Measurements from ENCODE around the gene BOK. TPM values are rescaled to one million over a fixed set of nuclear protein-coding genes. Genes with fewer than 3 reads are reported as not detected.

The BOK gene
- total and polyA plus RNA-seq, 2 donors, result 16.7 to 95.8 TPM

GRCh38 chr2:241532168-241532567 is 26.4 kb upstream of the BOK start:
- H3K4me1 ChIP-seq (ENCODE audit: insufficient read depth), result no peaks in the 10 kb centered on the region
- H3K4me3 ChIP-seq (ENCODE audit: low read depth, low read length), result no peak overlapping the region
- DNase-seq (ENCODE audit: extremely low spot score), result no peak
- no peak overlapping the region for H3K27ac ChIP-seq (ENCODE audit: low read depth)
- no peaks in the 10 kb centered on the region for H3K36me3 ChIP-seq (ENCODE audit: insufficient read depth)
- 92% methylated on average over 8 of the region's 8 CpGs for WGBS

- 89% methylated on average over 26 of the region's 26 CpGs for WGBS
- H3K27ac ChIP-seq (ENCODE audit: low read depth), result no peak overlapping the region
- DNase-seq (ENCODE audit: extremely low spot score), result no peak
- H3K36me3 ChIP-seq (ENCODE audit: insufficient read depth), result no peaks in the 10 kb centered on the region
- H3K4me3 ChIP-seq (ENCODE audit: low read depth, low read length), result no peak overlapping the region
- no peaks in the 10 kb centered on the region for H3K4me1 ChIP-seq (ENCODE audit: insufficient read depth)
These were observed 25.6 kb upstream of the BOK start for GRCh38 chr2:241532733-241533601.

DNA sequence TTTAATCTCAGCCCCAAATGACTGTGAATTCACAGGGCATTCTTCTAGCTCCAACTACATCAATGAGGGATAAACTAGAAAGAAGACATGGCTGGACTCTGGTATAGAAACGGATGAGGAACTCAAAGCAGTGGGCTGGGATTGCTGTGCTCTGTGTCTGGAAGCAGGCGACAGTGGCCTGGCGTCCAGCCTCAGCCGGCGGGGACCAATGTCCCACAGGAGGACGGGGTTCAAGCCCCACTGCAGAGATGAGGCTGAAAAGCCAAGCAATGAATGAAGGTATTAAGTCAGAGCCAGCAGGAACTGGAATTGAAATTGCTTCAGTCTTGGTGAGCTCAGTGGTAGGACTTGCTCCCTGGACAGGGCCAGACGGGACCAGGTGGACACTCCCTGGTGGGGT is 24.3 kb upstream of the BOK start:
- Histone ChIP-seq H3K27ac (ENCODE audit: low read depth) (no peak overlapping the region), H3K36me3 (ENCODE audit: insufficient read depth) (no peaks in the 10 kb centered on the region), H3K4me3 (ENCODE audit: low read depth, low read length) (no peak overlapping the region), H3K4me1 (ENCODE audit: insufficient read depth) (no peaks in the 10 kb centered on the region)
- 87% methylated on average over 7 of the region's 7 CpGs for WGBS
- no peak for DNase-seq (ENCODE audit: extremely low spot score)

- WGBS, result 79% methylated on average over 17 of the region's 17 CpGs
- H3K27ac ChIP-seq (ENCODE audit: low read depth), result no peak overlapping the region
- DNase-seq (ENCODE audit: extremely low spot score), result no peak
- H3K4me1 ChIP-seq (ENCODE audit: insufficient read depth), result no peaks in the 10 kb centered on the region
- H3K36me3 ChIP-seq (ENCODE audit: insufficient read depth), result no peaks in the 10 kb centered on the region
- no peak overlapping the region for H3K4me3 ChIP-seq (ENCODE audit: low read depth, low read length)
These were observed 23.7 kb upstream of the BOK start for GRCh38 chr2:241534701-241535375.

DNA sequence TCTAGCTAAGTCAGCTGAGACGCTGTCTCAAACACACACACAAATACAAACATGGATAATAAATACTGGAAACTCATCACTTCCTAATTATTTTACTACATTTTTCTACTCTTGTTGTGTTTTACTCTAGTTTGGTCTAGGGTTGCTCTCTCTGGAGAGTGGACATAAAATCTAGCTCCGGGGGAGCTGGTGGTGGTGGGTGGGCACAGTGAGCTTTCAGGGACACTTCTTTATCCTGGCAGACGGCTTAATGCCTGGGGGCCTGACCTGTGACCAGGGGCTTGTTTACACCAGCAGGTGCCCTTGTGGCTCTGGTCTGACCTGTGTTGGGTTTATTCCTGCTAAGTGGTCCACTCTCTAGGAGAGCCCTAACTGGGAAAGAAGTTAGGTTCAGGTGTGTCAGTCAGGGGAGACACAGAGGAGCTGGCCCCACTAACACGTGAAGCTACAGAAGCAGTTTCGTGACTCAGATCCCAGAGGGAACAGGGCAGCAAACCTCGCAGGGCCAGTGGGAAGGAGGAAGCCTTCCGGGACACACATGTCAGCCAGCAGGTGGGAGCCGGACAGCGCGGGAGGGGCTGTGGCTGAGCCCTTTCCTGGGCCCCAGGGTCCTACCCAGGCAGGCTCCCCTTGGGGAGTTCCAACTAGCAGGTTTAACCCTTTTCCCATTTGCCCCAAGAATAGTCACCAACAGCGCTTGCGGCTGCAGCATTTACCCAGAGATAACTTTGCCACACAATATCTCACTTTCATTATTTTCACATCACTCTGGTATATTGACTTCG is 22.5 kb upstream of the BOK start:
- no peak overlapping the region for H3K4me3 ChIP-seq (ENCODE audit: low read depth, low read length)
- no peaks in the 10 kb centered on the region for H3K4me1 ChIP-seq (ENCODE audit: insufficient read depth)
- WGBS, result 56% methylated on average over 13 of the region's 13 CpGs
- no peaks in the 10 kb centered on the region for H3K36me3 ChIP-seq (ENCODE audit: insufficient read depth)
- no peak overlapping the region for H3K27ac ChIP-seq (ENCODE audit: low read depth)
- DNase-seq (ENCODE audit: extremely low spot score), result no peak

DNA sequence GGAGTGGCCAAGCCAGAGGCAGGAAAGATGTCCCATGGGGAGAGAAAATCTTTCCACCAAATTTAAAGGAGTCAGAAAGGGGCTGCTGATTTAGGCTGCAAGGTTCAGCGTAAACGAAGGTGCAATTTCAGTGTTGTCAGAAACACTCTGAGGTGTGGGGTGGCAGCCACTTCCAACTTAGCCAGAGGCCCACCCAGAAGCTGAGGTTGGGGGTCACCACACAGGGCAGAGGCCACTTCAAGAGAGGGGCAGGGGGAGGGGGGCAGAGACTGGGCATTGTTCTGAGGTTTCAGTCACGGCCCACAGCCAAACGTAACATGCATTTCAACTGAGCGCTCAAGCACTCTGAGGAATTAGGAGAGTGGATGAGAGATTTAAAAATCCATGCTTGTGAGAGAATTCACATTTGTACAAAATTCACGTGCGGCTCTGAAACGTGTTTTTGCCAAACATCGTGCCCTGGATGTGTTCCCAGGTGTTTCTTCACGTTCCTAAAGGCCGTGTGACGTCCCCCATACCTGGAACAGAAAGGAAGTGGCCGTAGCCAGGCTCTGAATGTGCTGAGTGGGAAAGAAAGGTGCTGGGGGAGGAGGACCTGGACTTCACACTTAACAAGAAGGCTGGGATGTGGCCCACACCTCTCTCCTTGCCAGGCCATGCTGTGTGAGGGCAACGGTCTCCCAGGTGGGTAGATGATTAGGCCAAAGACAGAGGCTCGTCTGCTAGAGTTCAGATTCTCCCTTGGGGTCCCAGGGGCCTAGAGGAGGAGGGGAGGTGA is 19.5 kb upstream of the BOK start:
- Histone ChIP-seq H3K4me3 (ENCODE audit: low read depth, low read length) (no peak overlapping the region), H3K36me3 (ENCODE audit: insufficient read depth) (no peaks in the 10 kb centered on the region), H3K27ac (ENCODE audit: low read depth) (no peak overlapping the region), H3K4me1 (ENCODE audit: insufficient read depth) (no peaks in the 10 kb centered on the region)
- 91% methylated on average over 15 of the region's 15 CpGs for WGBS
- no peak for DNase-seq (ENCODE audit: extremely low spot score)

DNA sequence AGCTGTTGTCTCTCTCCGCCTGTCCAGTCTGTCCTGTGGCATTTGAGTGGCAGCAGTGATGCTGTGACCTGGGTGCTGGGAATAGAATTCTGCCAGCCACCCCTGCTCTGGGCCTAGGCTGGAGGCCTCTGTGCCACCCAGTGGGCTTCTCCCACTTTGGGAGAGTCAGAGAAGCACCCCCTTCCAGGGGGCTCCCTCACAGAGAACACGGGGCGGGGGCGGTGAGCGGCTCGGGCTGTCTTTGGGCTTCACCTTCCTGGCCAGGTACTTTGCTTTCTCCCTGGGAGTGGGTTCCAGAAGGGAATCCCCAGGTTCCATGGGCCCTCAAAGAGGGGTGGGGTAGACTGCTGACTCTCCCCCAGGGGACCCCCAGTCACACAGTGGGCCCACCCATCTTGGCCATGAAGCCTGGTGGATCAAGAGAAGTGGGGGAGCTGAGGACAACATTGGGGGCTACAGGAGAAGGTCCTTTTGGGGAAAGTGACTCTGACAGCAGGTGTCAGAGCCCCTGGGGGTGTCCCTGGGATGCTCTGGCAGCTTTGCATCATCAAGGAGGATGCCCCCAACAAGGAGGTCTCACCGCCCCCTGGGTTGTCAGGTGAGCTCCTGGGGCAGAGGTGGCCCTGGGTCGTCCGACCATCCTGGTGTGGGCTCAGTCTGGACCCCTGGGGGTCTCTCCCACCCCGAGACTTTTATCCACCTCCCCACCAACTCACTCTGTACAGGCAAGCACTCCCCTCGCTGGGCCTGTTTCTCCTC is 18.8 kb upstream of the BOK start:
- Histone ChIP-seq H3K36me3 (ENCODE audit: insufficient read depth) (no peaks in the 10 kb centered on the region), H3K4me1 (ENCODE audit: insufficient read depth) (no peaks in the 10 kb centered on the region), H3K4me3 (ENCODE audit: low read depth, low read length) (no peak overlapping the region), H3K27ac (ENCODE audit: low read depth) (no peak overlapping the region)
- DNase-seq (ENCODE audit: extremely low spot score), result no peak
- 97% methylated on average over 11 of the region's 11 CpGs for WGBS

- no peak overlapping the region for H3K27ac ChIP-seq (ENCODE audit: low read depth)
- no peaks in the 10 kb centered on the region for H3K4me1 ChIP-seq (ENCODE audit: insufficient read depth)
- DNase-seq (ENCODE audit: extremely low spot score), result no peak
- no peak overlapping the region for H3K4me3 ChIP-seq (ENCODE audit: low read depth, low read length)
- 51% methylated on average over 10 of the region's 10 CpGs for WGBS
- H3K36me3 ChIP-seq (ENCODE audit: insufficient read depth), result no peaks in the 10 kb centered on the region
These were observed 18.2 kb upstream of the BOK start for GRCh38 chr2:241540401-241540770.

GRCh38 chr2:241540771-241541561 is 17.6 kb upstream of the BOK start:
- DNase-seq (ENCODE audit: extremely low spot score), result no peak
- Histone ChIP-seq H3K36me3 (ENCODE audit: insufficient read depth) (no peaks in the 10 kb centered on the region), H3K4me3 (ENCODE audit: low read depth, low read length) (peak overlapping the region; percentile 35), H3K4me1 (ENCODE audit: insufficient read depth) (no peaks in the 10 kb centered on the region), H3K27ac (ENCODE audit: low read depth) (no peak overlapping the region)
- 5% methylated on average over 68 of the region's 68 CpGs for WGBS

DNA sequence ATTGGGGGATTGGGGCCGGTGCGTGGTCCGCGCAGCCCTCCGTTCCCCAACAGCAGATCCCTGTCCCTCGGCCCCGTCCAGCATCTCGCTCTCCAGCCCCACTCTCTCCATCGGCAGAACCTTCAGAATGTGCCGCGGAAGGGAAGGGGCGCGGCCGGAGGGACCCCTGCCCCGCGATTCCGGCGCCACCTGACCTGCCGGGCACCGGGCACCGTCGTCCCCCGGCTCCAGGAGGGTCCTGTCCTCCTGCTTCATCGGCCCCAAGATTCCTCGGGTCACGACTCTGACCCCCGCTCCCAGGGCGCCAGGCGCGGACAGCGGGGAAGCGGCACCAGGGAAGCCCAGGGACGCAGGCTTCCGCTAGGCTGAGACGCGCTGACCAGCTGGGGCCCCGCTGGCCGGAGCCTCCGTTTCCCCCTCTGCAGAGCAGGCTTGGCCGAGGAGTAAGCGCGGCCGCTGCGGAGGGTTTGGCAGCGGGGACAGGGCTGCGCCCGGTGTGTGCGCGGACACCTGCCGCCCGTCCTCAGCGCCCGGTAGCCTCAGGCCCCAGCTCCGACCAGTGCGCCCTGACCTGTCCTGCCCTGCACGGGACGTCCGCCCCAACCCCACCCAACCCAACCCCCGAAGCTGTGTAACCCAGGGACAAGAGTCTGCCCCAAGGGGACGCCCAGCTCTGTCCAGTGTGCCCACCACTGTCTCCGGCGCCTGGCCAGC is 16.8 kb upstream of the BOK start:
- Histone ChIP-seq H3K4me1 (ENCODE audit: insufficient read depth) (no peaks in the 10 kb centered on the region), H3K4me3 (ENCODE audit: low read depth, low read length) (peak overlapping the region; percentile 35), H3K36me3 (ENCODE audit: insufficient read depth) (no peaks in the 10 kb centered on the region), H3K27ac (ENCODE audit: low read depth) (no peak overlapping the region)
- 13% methylated on average over 62 of the region's 62 CpGs for WGBS
- no peak for DNase-seq (ENCODE audit: extremely low spot score)

GRCh38 chr2:241542278-241542605 is 16.3 kb upstream of the BOK start:
- WGBS, result 74% methylated on average over 15 of the region's 15 CpGs
- Histone ChIP-seq H3K4me1 (ENCODE audit: insufficient read depth) (no peaks in the 10 kb centered on the region), H3K4me3 (ENCODE audit: low read depth, low read length) (no peak overlapping the region)

DNA sequence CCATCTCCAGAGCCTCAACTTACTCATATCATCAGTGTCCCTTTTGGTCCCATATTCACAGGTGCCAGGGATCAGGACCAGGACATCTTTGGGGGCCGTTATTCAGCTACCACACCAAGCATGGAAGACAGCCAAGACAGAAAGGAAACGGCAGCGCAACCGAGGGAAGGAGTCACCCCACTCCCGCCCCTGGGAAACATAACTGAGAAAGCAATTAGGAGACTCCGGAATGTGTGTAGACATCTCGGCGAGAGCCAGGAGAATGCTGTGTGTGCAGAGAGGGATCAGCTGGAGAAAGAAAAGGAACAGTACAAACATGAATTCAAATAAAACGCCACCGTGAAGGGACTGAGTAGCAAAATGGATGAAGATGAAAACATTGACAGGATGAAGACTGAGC is 13.4 kb upstream of the BOK start:
- no peak overlapping the region for H3K4me3 ChIP-seq (ENCODE audit: low read depth, low read length)
- no peak overlapping the region for H3K27ac ChIP-seq (ENCODE audit: low read depth)
- 41% methylated on average over 10 of the region's 10 CpGs for WGBS
- no peaks in the 10 kb centered on the region for H3K36me3 ChIP-seq (ENCODE audit: insufficient read depth)
- H3K4me1 ChIP-seq (ENCODE audit: insufficient read depth), result peaks cover 2% of the 10 kb centered on the region
- DNase-seq (ENCODE audit: extremely low spot score), result no peak

More at GRCh38 chr2:241542278-241542605, 16.3 kb upstream of the BOK start:
- no peaks in the 10 kb centered on the region for H3K36me3 ChIP-seq (ENCODE audit: insufficient read depth)
- H3K27ac ChIP-seq (ENCODE audit: low read depth), result no peak overlapping the region
- DNase-seq (ENCODE audit: extremely low spot score), result no peak
